Activated T-helper 1 cell treated with anti-CD3 and anti-CD28 coated beads, Interleukin-12 subunit alpha, Interleukin-12 subunit beta, Interleukin-2, Interleukin-4 antibody, amounts not matched to agents 30 ng/mL and 10 ng/mL and 1 ng/mL, durations not matched to agents 14 hours and 24 hours and 36 hours (primary cell): ENCODE data around the gene TTC24. TPM values are rescaled to one million over a fixed set of nuclear protein-coding genes. Genes with fewer than 3 reads are reported as not detected.
A peak's percentile ranks its signal among the peaks of the same experiment; 100 is the strongest.
"Not testable (repeated sequence)": the region's sequence is repeated elsewhere in the genome, so short reads cannot be mapped to it uniquely, and the experiment has no call there.

Experiments
- DNase-seq: peaks from one replicate; pipeline ENCODE4 v3.0.0; 2021; ENCODE audit warnings: low spot score
- H3K27ac Mint-ChIP-seq: one replicate; pipeline ENCODE4 v1.8.0; 2021; ENCODE audit warnings: mild to moderate bottlenecking, mixed read lengths
- H3K27me3 Mint-ChIP-seq: one replicate; pipeline ENCODE4 v1.8.0; 2022; ENCODE audit warnings: mild to moderate bottlenecking, moderate library complexity, mixed read lengths; ENCODE audit not compliant: insufficient read depth
- H3K36me3 Mint-ChIP-seq: one replicate; pipeline ENCODE4 v1.8.0; 2021; ENCODE audit warnings: low read depth, mixed read lengths
- H3K4me1 Mint-ChIP-seq: one replicate; pipeline ENCODE4 v1.8.0; 2021; ENCODE audit warnings: low read depth, mixed read lengths
- H3K4me3 Mint-ChIP-seq: one replicate; pipeline ENCODE4 v1.8.0; 2021; ENCODE audit warnings: mild to moderate bottlenecking, moderate library complexity, mixed read lengths
- H3K9me3 Mint-ChIP-seq: one replicate; pipeline ENCODE4 v1.8.0; 2021; ENCODE audit warnings: mixed read lengths
- intact Hi-C: fragments of 100-400 bp; cut with micrococcal nuclease; formaldehyde crosslinking; loops from one replicate; pipeline ENCODE4 v1.15.1; 2024
- total RNA-seq: library from RNA; stranded (reverse); gene quantifications from 2 replicates; pipeline ENCODE4 v1.2.3, GENCODE V29; 2022

The TTC24 gene
- total RNA-seq, 1 donor from 2014 or later, result 4.1 TPM

GRCh38 chr1:156608036-156608674 lies 28.6 kb downstream of the TTC24 start:
- DNase-seq, result peak; percentile 49
- Mint-ChIP-seq H3K36me3 (no peaks in the 10 kb centered on the region), H3K4me1 (peaks cover 12% of the 10 kb centered on the region), H3K9me3 (no peaks in the 10 kb centered on the region), H3K27ac (no peak overlapping the region), H3K27me3 (peaks cover 14% of the 10 kb centered on the region), H3K4me3 (no peak overlapping the region)
- intact Hi-C loops, result loop anchor here (1.0 to 5.0 kb wide), 2 partner anchors 24 to 36 kb away; partner anchors contain the start of gene IQGAP3

DNA sequence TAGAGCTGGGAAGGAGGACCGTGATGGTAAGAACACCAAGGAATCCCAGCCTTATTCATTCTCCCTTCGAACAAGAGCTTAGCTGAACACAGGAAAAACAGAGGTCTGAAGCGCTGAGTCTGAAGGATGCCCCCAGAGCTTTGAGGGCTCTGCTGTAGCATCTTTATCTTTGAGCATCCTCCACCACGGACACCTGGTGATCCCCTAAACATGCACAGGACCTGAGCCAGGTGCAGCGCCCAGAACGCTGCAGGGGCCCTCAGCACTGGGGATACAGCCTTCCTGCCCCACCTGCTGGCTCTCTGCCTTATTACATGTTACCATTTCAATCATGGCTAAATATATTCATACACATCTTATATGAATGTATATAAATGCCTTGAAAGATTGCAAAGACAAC lies 29.5 kb downstream of the TTC24 start:
- intact Hi-C loops, result loop anchor here (1.0 to 5.0 kb wide), 6 partner anchors 10 to 224 kb away; partner anchors contain the start of genes HAPLN2 and IQGAP3
- H3K4me1 Mint-ChIP-seq, result peaks cover 12% of the 10 kb centered on the region
- no peaks in the 10 kb centered on the region for H3K9me3 Mint-ChIP-seq
- no peak overlapping the region for H3K27ac Mint-ChIP-seq
- DNase-seq, result peak; percentile 24
- no peak overlapping the region for H3K4me3 Mint-ChIP-seq
- no peaks in the 10 kb centered on the region for H3K36me3 Mint-ChIP-seq
- peaks cover 18% of the 10 kb centered on the region for H3K27me3 Mint-ChIP-seq

DNA sequence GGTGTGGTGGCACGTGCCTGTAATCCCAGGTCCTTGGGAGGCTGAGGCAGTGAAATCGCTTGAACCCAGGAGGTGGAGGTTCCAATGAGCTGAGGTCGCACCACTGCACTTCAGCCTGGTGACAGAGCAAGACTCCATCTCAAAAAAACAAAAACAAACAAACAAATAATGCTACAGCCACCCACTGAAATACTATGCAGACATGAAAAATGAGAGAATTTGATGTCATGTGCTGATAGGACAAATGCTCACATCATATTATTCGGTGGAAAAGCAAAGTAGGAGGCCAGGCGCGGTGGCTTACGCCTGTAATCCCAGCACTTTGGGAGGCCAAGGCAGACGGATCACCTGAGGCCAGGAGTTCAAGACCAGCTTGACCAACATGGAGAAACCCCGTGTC lies 30.5 kb downstream of the TTC24 start:
- H3K27ac Mint-ChIP-seq, DNase-seq, H3K36me3 Mint-ChIP-seq, intact Hi-C loops, H3K9me3 Mint-ChIP-seq, H3K4me3 Mint-ChIP-seq: not testable (repeated sequence)
- H3K4me1 Mint-ChIP-seq, result peaks cover 12% of the 10 kb centered on the region
- peaks cover 29% of the 10 kb centered on the region for H3K27me3 Mint-ChIP-seq

GRCh38 chr1:156612666-156613065 lies 33.1 kb downstream of the TTC24 start:
- Mint-ChIP-seq H3K9me3 (no peaks in the 10 kb centered on the region), H3K4me3 (no peak overlapping the region), H3K27ac (no peak overlapping the region), H3K36me3 (no peaks in the 10 kb centered on the region), H3K4me1 (peaks cover 12% of the 10 kb centered on the region), H3K27me3 (peaks cover 44% of the 10 kb centered on the region)
- DNase-seq, result no peak
- intact Hi-C loops, result no loop called here

- Mint-ChIP-seq H3K4me3 (no peak overlapping the region), H3K9me3 (no peaks in the 10 kb centered on the region), H3K4me1 (no peaks in the 10 kb centered on the region), H3K36me3 (no peaks in the 10 kb centered on the region), H3K27me3 (peaks cover 66% of the 10 kb centered on the region), H3K27ac (no peak overlapping the region)
- intact Hi-C loops, result no loop called here
- no peak for DNase-seq
Measured at GRCh38 chr1:156615946-156616345, 36.4 kb downstream of the TTC24 start.

GRCh38 chr1:156616463-156616862 lies 36.9 kb downstream of the TTC24 start:
- H3K36me3 Mint-ChIP-seq, result no peaks in the 10 kb centered on the region
- no peaks in the 10 kb centered on the region for H3K9me3 Mint-ChIP-seq
- no peaks in the 10 kb centered on the region for H3K4me1 Mint-ChIP-seq
- no peak for DNase-seq
- intact Hi-C loops, result no loop called here
- no peak overlapping the region for H3K27ac Mint-ChIP-seq
- no peak overlapping the region for H3K4me3 Mint-ChIP-seq
- H3K27me3 Mint-ChIP-seq, result peaks cover 68% of the 10 kb centered on the region

DNA sequence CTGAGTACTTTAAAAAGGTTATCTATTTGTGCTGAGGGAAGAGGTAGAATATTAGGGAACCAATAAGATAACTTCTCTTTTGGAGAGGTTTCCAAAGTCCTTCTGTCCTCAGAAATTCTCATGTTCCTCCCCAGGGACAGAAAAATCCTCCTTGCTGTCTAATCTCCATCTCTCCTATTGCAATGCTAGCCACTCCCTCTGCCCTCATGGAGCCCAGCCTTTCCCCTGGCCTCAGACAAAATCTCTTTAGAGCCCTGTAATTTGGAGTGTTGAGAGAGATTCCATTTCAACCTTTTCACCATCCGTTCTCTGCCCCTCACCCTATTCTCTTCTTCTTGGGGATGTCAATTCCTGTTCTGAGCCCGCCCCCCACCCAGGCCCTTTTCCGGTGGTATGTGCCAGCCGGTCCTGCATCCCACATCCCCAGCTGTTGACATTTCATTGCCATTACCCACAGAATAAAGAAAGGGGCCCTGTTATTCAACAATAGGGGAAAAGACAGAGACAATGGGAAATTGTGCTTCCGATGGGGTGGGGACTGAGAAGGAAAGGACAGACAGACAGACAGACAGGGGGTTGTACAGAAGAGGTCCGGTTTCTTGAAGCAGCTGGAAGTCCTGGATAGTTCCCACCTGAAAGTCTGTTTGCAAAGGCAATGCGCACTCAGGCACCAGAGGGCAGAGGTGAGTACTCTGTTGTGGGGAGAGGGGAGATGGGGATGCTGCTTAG lies 39.5 kb downstream of the TTC24 start, which contains the start of gene HAPLN2:
HAPLN2 (plus strand) TSS at position 563 of the 729 bp plus-strand sequence. CDS start 4,076 bp downstream, outside the sequence.
- Mint-ChIP-seq H3K9me3 (no peaks in the 10 kb centered on the region), H3K27ac (no peak within 1 kb of the TSS), H3K4me1 (no peaks in the 10 kb centered on the region), H3K4me3 (no peak within 1 kb of the TSS), H3K27me3 (peaks cover 75% of the 10 kb centered on the region), H3K36me3 (no peaks in the 10 kb centered on the region)
- DNase-seq, result no peak
- intact Hi-C loops, result loop anchor here (1.0 kb wide), 1 partner anchor 10 kb away; no protein-coding TSS in a partner anchor

- no peak for DNase-seq
- H3K36me3 Mint-ChIP-seq, result no peaks in the 10 kb centered on the region
- H3K4me1 Mint-ChIP-seq, result no peaks in the 10 kb centered on the region
- intact Hi-C loops, result loop anchor here (1.0 kb wide), 1 partner anchor 10 kb away; no protein-coding TSS in a partner anchor
- no peak overlapping the region for H3K4me3 Mint-ChIP-seq
- peaks cover 72% of the 10 kb centered on the region for H3K27me3 Mint-ChIP-seq
- H3K27ac Mint-ChIP-seq, result no peak overlapping the region
- no peaks in the 10 kb centered on the region for H3K9me3 Mint-ChIP-seq
Measured at GRCh38 chr1:156619582-156619955, 40.0 kb downstream of the TTC24 start.

GRCh38 chr1:156622581-156623297 lies 43.2 kb downstream of the TTC24 start:
- H3K4me3 Mint-ChIP-seq, result no peak overlapping the region
- peaks cover 73% of the 10 kb centered on the region for H3K27me3 Mint-ChIP-seq
- H3K4me1 Mint-ChIP-seq, result peaks cover 8% of the 10 kb centered on the region
- DNase-seq, result no peak
- H3K9me3 Mint-ChIP-seq, result no peaks in the 10 kb centered on the region
- intact Hi-C loops, result loop anchor here (5.0 kb wide), 2 partner anchors 85 to 185 kb away; partner anchors contain the start of gene CRABP2
- no peak overlapping the region for H3K27ac Mint-ChIP-seq
- H3K36me3 Mint-ChIP-seq, result no peaks in the 10 kb centered on the region

- H3K4me1 Mint-ChIP-seq, result peaks cover 8% of the 10 kb centered on the region
- no peak overlapping the region for H3K4me3 Mint-ChIP-seq
- DNase-seq, result no peak
- H3K36me3 Mint-ChIP-seq, result no peaks in the 10 kb centered on the region
- H3K27ac Mint-ChIP-seq, result no peak overlapping the region
- intact Hi-C loops, result loop anchor here (5.0 kb wide), 2 partner anchors 83 to 187 kb away; partner anchors contain the start of gene CRABP2
- H3K27me3 Mint-ChIP-seq, result peaks cover 76% of the 10 kb centered on the region
- H3K9me3 Mint-ChIP-seq, result no peaks in the 10 kb centered on the region
Measured at GRCh38 chr1:156623946-156624813, 44.7 kb downstream of the TTC24 start.

- H3K36me3 Mint-ChIP-seq, result no peaks in the 10 kb centered on the region
- intact Hi-C loops, result loop anchor here (1.0 to 5.0 kb wide), 3 partner anchors 82 to 302 kb away; partner anchors contain the start of gene CRABP2
- H3K9me3 Mint-ChIP-seq, result no peaks in the 10 kb centered on the region
- H3K27me3 Mint-ChIP-seq, result peaks cover 76% of the 10 kb centered on the region
- DNase-seq, result no peak
- H3K4me3 Mint-ChIP-seq, result peak overlapping the region; percentile 26
- peaks cover 8% of the 10 kb centered on the region for H3K4me1 Mint-ChIP-seq
- H3K27ac Mint-ChIP-seq, result no peak overlapping the region
Measured at GRCh38 chr1:156624814-156625435, 45.4 kb downstream of the TTC24 start.
